T1000 (cell line): ENCODE results near the gene JUP.

Source experiments
- DNase-seq: peaks from one replicate; lab custom pipeline; 2025; ENCODE audit warnings: mixed read lengths; lab: John Stamatoyannopoulos, UW

Gene JUP

GRCh38 chr17:41810659-41811548 is 24.4 kb upstream of the JUP start:
- DNase-seq: no peak

- DNase-seq: no peak
Observed at GRCh38 chr17:41806685-41807445, 20.4 kb upstream of the JUP start.

- DNase-seq: no peak
Observed at GRCh38 chr17:41803049-41804020, 16.8 kb upstream of the JUP start.

GRCh38 chr17:41801374-41802271 is 15.1 kb upstream of the JUP start:
- peak; percentile 50 for DNase-seq

- DNase-seq: no peak
Observed at GRCh38 chr17:41800601-41801373, 14.3 kb upstream of the JUP start.

- DNase-seq: no peak
Observed at GRCh38 chr17:41799366-41799765, 12.9 kb upstream of the JUP start.

GRCh38 chr17:41797377-41797776 is 10.9 kb upstream of the JUP start:
- no peak for DNase-seq

- DNase-seq: no peak
Observed at GRCh38 chr17:41796121-41796895, 9.8 kb upstream of the JUP start.

GRCh38 chr17:41794540-41794975 is 8.0 kb upstream of the JUP start:
- DNase-seq: no peak

GRCh38 chr17:41793784-41794539 is 7.5 kb upstream of the JUP start:
- DNase-seq: peak; percentile 44

- peak; percentile 65 for DNase-seq
Observed at GRCh38 chr17:41792845-41793783, 6.6 kb upstream of the JUP start.

GRCh38 chr17:41787021-41787418 is 509 bp upstream of the JUP start:
- no peak for DNase-seq

- no peak for DNase-seq
Observed at GRCh38 chr17:41785859-41786226, 668 bp downstream of the JUP start.

- no peak for DNase-seq
Observed at GRCh38 chr17:41785091-41785858, 1.2 kb downstream of the JUP start.

- DNase-seq: peak; percentile 4
Observed at GRCh38 chr17:41784207-41784744, 2.2 kb downstream of the JUP start.

GRCh38 chr17:41782142-41782541 is 4.4 kb downstream of the JUP start:
- no peak for DNase-seq
